GM12878 (cell line): ENCODE data around the gene NFE2L2.

Source experiments
- CHD1 ChIP-seq: IDR thresholded peaks from 2 replicates; pipeline ENCODE4 v1.6.1; 2012; ENCODE audit warnings: low read depth, low read length, improper control_type of control experiment
- EP300 ChIP-seq, 2 experiments: fragments of 150-350 bp in 1 of 2; IDR thresholded peaks; 2 replicates each; pipeline ENCODE4 v1.6.1; 2011 to 2012; ENCODE audit warnings: low read depth in 2 of 2, low read length in 2 of 2, borderline replicate concordance in 1 of 2, improper control_type of control experiment in 1 of 2, inconsistent platforms in 1 of 2; ENCODE audit not compliant: control insufficient read depth in 1 of 2
- ETV6 ChIP-seq, 2 experiments: fragments of 450-650 bp in 1 of 2; IDR thresholded peaks in 1 of 2; conservative IDR thresholded peaks in 1 of 2; 2 replicates each; pipeline ENCODE4 v1.6.1; 2014; ENCODE audit warnings: antibody characterized with exemption in 1 of 2, borderline replicate concordance in 1 of 2, low read depth in 1 of 2, mild to moderate bottlenecking in 1 of 2, moderate library complexity in 1 of 2
- EZH2 ChIP-seq: IDR thresholded peaks from 2 replicates; pipeline ENCODE4 v1.6.1; 2012; ENCODE audit warnings: low read depth, mild to moderate bottlenecking, control low read depth, inconsistent platforms, low read length, borderline replicate concordance; ENCODE audit not compliant: control insufficient read depth
- KLF5 ChIP-seq: fragments of 450-650 bp; IDR thresholded peaks from 2 replicates; pipeline ENCODE4 v1.6.1; 2014; ENCODE audit warnings: mild to moderate bottlenecking; ENCODE audit not compliant: partially characterized antibody
- MXI1 ChIP-seq: fragments of 150-350 bp; IDR thresholded peaks from 2 replicates; pipeline ENCODE4 v1.6.1; 2011; ENCODE audit warnings: low read depth, mild to moderate bottlenecking, inconsistent platforms, low read length, improper control_type of control experiment
- NFYB ChIP-seq: IDR thresholded peaks from 2 replicates; pipeline ENCODE4 v1.6.1; 2011; ENCODE audit warnings: low read depth, mild to moderate bottlenecking, low read length, improper control_type of control experiment, moderate library complexity; ENCODE audit not compliant: insufficient read depth
- POLR2A ChIP-seq: IDR thresholded peaks from 2 replicates; pipeline ENCODE4 v1.6.1; 2011; ENCODE audit warnings: low read depth, mild to moderate bottlenecking, low read length
- POLR2AphosphoS5 ChIP-seq: IDR thresholded peaks from 2 replicates; pipeline ENCODE4 v1.6.1; 2011; ENCODE audit warnings: mild to moderate bottlenecking, low read length, inconsistent platforms
- SUZ12 ChIP-seq: fragments of 200-600 bp; sonication (generic); IDR thresholded peaks from one replicate; pipeline ENCODE4 v1.6.1; 2018; ENCODE audit warnings: antibody characterized with exemption, mild to moderate bottlenecking; ENCODE audit not compliant: unreplicated experiment
- TF ChIP-seq, protein P1 (sequence below): IDR thresholded peaks from 2 replicates; pipeline ENCODE4 v1.6.1; 2011; ENCODE audit warnings: low read depth, mild to moderate bottlenecking, low read length, moderate library complexity, borderline replicate concordance; ENCODE audit errors: extremely low read depth
- TF ChIP-seq, protein P2 (sequence below), 3 experiments: IDR thresholded peaks in 2 of 3; conservative IDR thresholded peaks in 1 of 3; 2 replicates each; pipeline ENCODE4 v1.5.1; 2011; ENCODE audit warnings: low read depth in 3 of 3, low read length in 3 of 3, mild to moderate bottlenecking in 3 of 3, control low read depth in 2 of 3, moderate library complexity in 2 of 3, inconsistent platforms in 1 of 3, mixed read lengths in 1 of 3; ENCODE audit not compliant: control insufficient read depth in 2 of 3, insufficient read depth in 1 of 3; ENCODE audit errors: extremely low read depth in 1 of 3

DNA sequence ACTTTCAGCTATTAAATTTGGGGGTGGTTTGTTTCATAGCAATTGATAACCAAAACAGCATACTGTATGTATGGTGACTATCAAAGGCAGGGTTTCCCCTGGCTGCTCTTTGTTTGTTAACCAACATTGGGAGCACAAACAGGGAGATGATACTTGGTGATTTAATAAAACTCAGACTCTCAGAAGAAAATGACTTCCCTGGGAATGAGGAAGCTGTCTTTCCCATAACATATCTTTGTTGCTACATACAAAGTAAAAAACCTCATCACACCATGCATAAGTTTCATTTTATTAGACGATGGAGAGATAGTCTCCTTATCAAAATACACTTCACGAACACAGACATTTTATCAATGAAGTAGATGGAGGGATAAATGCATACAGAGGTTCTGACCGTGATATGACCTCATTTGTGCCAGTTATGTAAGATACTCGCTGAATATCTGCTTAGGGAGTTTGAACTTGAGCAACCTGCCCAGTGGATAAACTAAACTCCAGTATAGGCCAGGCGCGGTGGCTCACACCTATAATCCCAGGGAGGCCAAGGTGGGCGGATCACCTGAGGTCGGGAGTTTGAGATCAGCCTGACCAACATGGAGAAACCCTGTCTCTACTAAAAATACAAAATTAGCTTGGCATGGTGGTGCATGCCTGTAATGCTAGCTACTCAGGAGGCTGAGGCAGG lies 3.8 kb upstream of the NFE2L2 start:
- no peak for TF ChIP-seq ETV6 (conservative IDR thresholded peaks at IDR 0.05 in 1 of 2, IDR thresholded peaks at IDR 0.05 in 1 of 2; ENCODE audit: borderline replicate concordance in 1 of 2, low read depth in 1 of 2)
- TF ChIP-seq POLR2AphosphoS5: no peak
- TF ChIP-seq EP300 (IDR thresholded peaks at IDR 0.05; ENCODE audit: borderline replicate concordance in 1 of 2, control insufficient read depth in 1 of 2, low read depth in 2 of 2, low read length in 2 of 2): no peak
- no peak for TF ChIP-seq POLR2A
- TF ChIP-seq NFYB: no peak
- TF ChIP-seq MXI1: no peak
- no peak for TF ChIP-seq CHD1
- TF ChIP-seq, protein P1, sequence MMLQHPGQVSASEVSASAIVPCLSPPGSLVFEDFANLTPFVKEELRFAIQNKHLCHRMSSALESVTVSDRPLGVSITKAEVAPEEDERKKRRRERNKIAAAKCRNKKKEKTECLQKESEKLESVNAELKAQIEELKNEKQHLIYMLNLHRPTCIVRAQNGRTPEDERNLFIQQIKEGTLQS: no peak
- TF ChIP-seq, protein P2, sequence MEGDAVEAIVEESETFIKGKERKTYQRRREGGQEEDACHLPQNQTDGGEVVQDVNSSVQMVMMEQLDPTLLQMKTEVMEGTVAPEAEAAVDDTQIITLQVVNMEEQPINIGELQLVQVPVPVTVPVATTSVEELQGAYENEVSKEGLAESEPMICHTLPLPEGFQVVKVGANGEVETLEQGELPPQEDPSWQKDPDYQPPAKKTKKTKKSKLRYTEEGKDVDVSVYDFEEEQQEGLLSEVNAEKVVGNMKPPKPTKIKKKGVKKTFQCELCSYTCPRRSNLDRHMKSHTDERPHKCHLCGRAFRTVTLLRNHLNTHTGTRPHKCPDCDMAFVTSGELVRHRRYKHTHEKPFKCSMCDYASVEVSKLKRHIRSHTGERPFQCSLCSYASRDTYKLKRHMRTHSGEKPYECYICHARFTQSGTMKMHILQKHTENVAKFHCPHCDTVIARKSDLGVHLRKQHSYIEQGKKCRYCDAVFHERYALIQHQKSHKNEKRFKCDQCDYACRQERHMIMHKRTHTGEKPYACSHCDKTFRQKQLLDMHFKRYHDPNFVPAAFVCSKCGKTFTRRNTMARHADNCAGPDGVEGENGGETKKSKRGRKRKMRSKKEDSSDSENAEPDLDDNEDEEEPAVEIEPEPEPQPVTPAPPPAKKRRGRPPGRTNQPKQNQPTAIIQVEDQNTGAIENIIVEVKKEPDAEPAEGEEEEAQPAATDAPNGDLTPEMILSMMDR (IDR thresholded peaks at IDR 0.05 in 2 of 3, conservative IDR thresholded peaks at IDR 0.05 in 1 of 3; ENCODE audit: control insufficient read depth in 2 of 3, extremely low read depth in 1 of 3, insufficient read depth in 1 of 3, low read depth in 3 of 3, low read length in 3 of 3): no peak
- TF ChIP-seq KLF5: no peak
- TF ChIP-seq SUZ12: no peak
- TF ChIP-seq EZH2: no peak
